ENCODE measurements around the gene GPS2.

Gene GPS2

GRCh38 chr17:7327501-7327900 is 12.3 kb upstream of the GPS2 start:
- H3K36me3 ChIP-seq, result peaks cover 32 to 51% (median 43%) of the 10 kb centered on the region in 11 experiments
- H4K20me1 ChIP-seq, result peaks cover 0 to 19% (median 4%) of the 10 kb centered on the region in 11 experiments; a peak in 3 of 22 replicates
- H3K27ac ChIP-seq, result peak overlapping the region in 2 of 11 experiments; percentile 10 to 90; a peak in 1 of 22 replicates
- H3K4me1 ChIP-seq, result peaks cover 35 to 43% (median 37%) of the 10 kb centered on the region in 10 experiments
- peak overlapping the region in 1 of 10 experiments; percentile 86; a peak in 3 of 20 replicates for H3K4me3 ChIP-seq
- H3K27me3 ChIP-seq, result no peaks in the 10 kb centered on the region
- peak overlapping the region; percentile 80 to 97 (median 88) for H3K4me2 ChIP-seq
- peak overlapping the region in 9 of 11 experiments; percentile 81 to 91 (median 89); a peak in 16 of 22 replicates for H3K9ac ChIP-seq
- no peak for TF ChIP-seq Cebpa-rat (IDR thresholded peaks at IDR 0.05)
- H3K9me3 ChIP-seq (replicated peaks in 1 of 11), result no peaks in the 10 kb centered on the region

GRCh38 chr17:7327056-7327455 is 11.9 kb upstream of the GPS2 start:
- H3K4me1 ChIP-seq, result peaks cover 30 to 38% (median 32%) of the 10 kb centered on the region in 10 experiments
- peak overlapping the region in 5 of 11 experiments; percentile 80 to 94 (median 86); a peak in 6 of 22 replicates for H3K4me2 ChIP-seq
- peaks cover 0 to 24% (median 4%) of the 10 kb centered on the region in 11 experiments; a peak in 3 of 22 replicates for H4K20me1 ChIP-seq
- peak overlapping the region in 8 of 11 experiments; percentile 8 to 91 (median 88); a peak in 10 of 22 replicates for H3K9ac ChIP-seq
- no peak for TF ChIP-seq Cebpa-rat (IDR thresholded peaks at IDR 0.05)
- H3K27ac ChIP-seq, result no peak overlapping the region; a peak in 2 of 22 replicates
- no peaks in the 10 kb centered on the region for H3K27me3 ChIP-seq
- no peak overlapping the region for H3K4me3 ChIP-seq
- peaks cover 36 to 55% (median 47%) of the 10 kb centered on the region in 11 experiments for H3K36me3 ChIP-seq
- H3K9me3 ChIP-seq (replicated peaks in 1 of 11), result no peaks in the 10 kb centered on the region

GRCh38 chr17:7326186-7326585 is 11.0 kb upstream of the GPS2 start:
- Histone ChIP-seq H3K4me3 (no peak overlapping the region), H3K9ac (peak overlapping the region in 6 of 11 experiments; percentile 4 to 91 (median 57); a peak in 4 of 22 replicates), H3K4me1 (peaks cover 23 to 29% (median 24%) of the 10 kb centered on the region in 10 experiments), H3K36me3 (peaks cover 45 to 64% (median 56%) of the 10 kb centered on the region in 11 experiments), H3K27me3 (no peaks in the 10 kb centered on the region), H3K27ac (no peak overlapping the region), H3K4me2 (no peak overlapping the region), H3K9me3 (replicated peaks in 1 of 11) (no peaks in the 10 kb centered on the region), H4K20me1 (peaks cover 0 to 27% (median 4%) of the 10 kb centered on the region in 11 experiments; a peak in 3 of 22 replicates)
- TF ChIP-seq Cebpa-rat (IDR thresholded peaks at IDR 0.05), result no peak

GRCh38 chr17:7325031-7325528 is 9.9 kb upstream of the GPS2 start:
- peaks cover 56 to 75% (median 67%) of the 10 kb centered on the region in 11 experiments for H3K36me3 ChIP-seq
- H3K27me3 ChIP-seq, result no peaks in the 10 kb centered on the region
- H3K4me2 ChIP-seq, result no peak overlapping the region
- no peak overlapping the region for H3K4me3 ChIP-seq
- H4K20me1 ChIP-seq, result peaks cover 0 to 27% (median 4%) of the 10 kb centered on the region in 11 experiments; a peak in 3 of 22 replicates
- no peak overlapping the region for H3K27ac ChIP-seq
- 0 out of 22 replicates have a peak overlapping the region, but pooled peaks of 1 of the 11 experiments have one; percentile 89 for H3K9ac ChIP-seq
- H3K9me3 ChIP-seq (replicated peaks in 1 of 11), result no peaks in the 10 kb centered on the region
- H3K4me1 ChIP-seq, result peaks cover 13 to 20% (median 15%) of the 10 kb centered on the region in 10 experiments; a peak in 19 of 20 replicates
- TF ChIP-seq Cebpa-rat (IDR thresholded peaks at IDR 0.05), result no peak

GRCh38 chr17:7324438-7324779 is 9.2 kb upstream of the GPS2 start:
- Histone ChIP-seq H3K9me3 (replicated peaks in 1 of 11) (no peaks in the 10 kb centered on the region), H4K20me1 (peaks cover 0 to 27% (median 4%) of the 10 kb centered on the region in 11 experiments; a peak in 3 of 22 replicates), H3K4me1 (peaks cover 13 to 20% (median 15%) of the 10 kb centered on the region in 10 experiments; a peak in 19 of 20 replicates), H3K4me3 (no peak overlapping the region), H3K9ac (no peak overlapping the region), H3K36me3 (peaks cover 58 to 82% (median 74%) of the 10 kb centered on the region in 11 experiments), H3K27me3 (no peaks in the 10 kb centered on the region), H3K4me2 (no peak overlapping the region), H3K27ac (no peak overlapping the region)
- no peak for TF ChIP-seq Cebpa-rat (IDR thresholded peaks at IDR 0.05)

- no peak overlapping the region for H3K4me2 ChIP-seq
- no peak for TF ChIP-seq Cebpa-rat (IDR thresholded peaks at IDR 0.05)
- peaks cover 61 to 87% (median 78%) of the 10 kb centered on the region in 11 experiments for H3K36me3 ChIP-seq
Measured at GRCh38 chr17:7323731-7324437, 8.7 kb upstream of the GPS2 start.

GRCh38 chr17:7322520-7323194 is 7.5 kb upstream of the GPS2 start:
- Histone ChIP-seq H3K27ac (no peak overlapping the region), H3K4me1 (peaks cover 3 to 12% (median 6%) of the 10 kb centered on the region in 10 experiments; a peak in 19 of 20 replicates), H3K4me2 (no peak overlapping the region), H3K9ac (peak overlapping the region in 4 of 11 experiments; percentile 1 to 35 (median 18); a peak in 3 of 22 replicates), H3K4me3 (no peak overlapping the region), H3K36me3 (peaks cover 74 to 99% (median 90%) of the 10 kb centered on the region in 11 experiments), H4K20me1 (peaks cover 0 to 27% (median 4%) of the 10 kb centered on the region in 11 experiments; a peak in 3 of 22 replicates), H3K9me3 (replicated peaks in 1 of 11) (no peaks in the 10 kb centered on the region), H3K27me3 (no peaks in the 10 kb centered on the region)
- no peak for TF ChIP-seq Cebpa-rat (IDR thresholded peaks at IDR 0.05)

More at GRCh38 chr17:7323731-7324437, 8.7 kb upstream of the GPS2 start:
- H4K20me1 ChIP-seq, result peaks cover 0 to 27% (median 4%) of the 10 kb centered on the region in 11 experiments; a peak in 3 of 22 replicates
- peak overlapping the region in 1 of 11 experiments; percentile 11; a peak in 1 of 22 replicates for H3K9ac ChIP-seq
- no peaks in the 10 kb centered on the region for H3K9me3 ChIP-seq (replicated peaks in 1 of 11)
- H3K27ac ChIP-seq, result no peak overlapping the region
- no peaks in the 10 kb centered on the region for H3K27me3 ChIP-seq
- H3K4me3 ChIP-seq, result no peak overlapping the region
- H3K4me1 ChIP-seq, result peaks cover 13 to 20% (median 15%) of the 10 kb centered on the region in 10 experiments; a peak in 19 of 20 replicates

GRCh38 chr17:7321466-7321865 is 6.3 kb upstream of the GPS2 start:
- Histone ChIP-seq H4K20me1 (peaks cover 0 to 27% (median 4%) of the 10 kb centered on the region in 11 experiments; a peak in 3 of 22 replicates), H3K4me3 (no peak overlapping the region), H3K9ac (peak overlapping the region in 3 of 11 experiments; percentile 18 to 24 (median 24); a peak in 3 of 22 replicates), H3K36me3 (peaks cover 80 to 99% (median 90%) of the 10 kb centered on the region in 11 experiments), H3K27me3 (no peaks in the 10 kb centered on the region), H3K9me3 (replicated peaks in 1 of 11) (no peaks in the 10 kb centered on the region), H3K27ac (no peak overlapping the region), H3K4me2 (no peak overlapping the region), H3K4me1 (peaks cover 0 to 14% (median 4%) of the 10 kb centered on the region in 10 experiments; a peak in 9 of 20 replicates)
- no peak for TF ChIP-seq Cebpa-rat (IDR thresholded peaks at IDR 0.05)

All from BLaER1 treated with 17β-estradiol and CSF1 and Interleukin-3, amounts not matched to agents 10 nM and 100 nM (cell line).